Adrenal gland (tissue), 5 donors: Measurements from ENCODE around the gene STK32C.

Experiments used
- POLR2A ChIP-seq, 2 donors: fragments of 450-650 bp; IDR thresholded peaks; one replicate each; pipeline ENCODE4 v1.6.1; 2017; ENCODE audit warnings: antibody characterized with exemption in 2 of 2, mild to moderate bottlenecking in 2 of 2, moderate library complexity in 1 of 2
- TF ChIP-seq, protein P1 (sequence below), 6 experiments: fragments of 450-650 bp in 4 of 6; fragments of 200-600 bp in 2 of 6; sonication (generic) in 1 of 6; IDR thresholded peaks; 1 replicate in 5 of 6; 2 replicates in 1 of 6; pipeline versions ENCODE4 v1.5.1 to v1.8.0; 2016 to 2021; ENCODE audit warnings: antibody characterized with exemption in 6 of 6, mild to moderate bottlenecking in 2 of 6, moderate library complexity in 1 of 6
- donor health status: DM: no; HTN: no; CAD: no.

DNA sequence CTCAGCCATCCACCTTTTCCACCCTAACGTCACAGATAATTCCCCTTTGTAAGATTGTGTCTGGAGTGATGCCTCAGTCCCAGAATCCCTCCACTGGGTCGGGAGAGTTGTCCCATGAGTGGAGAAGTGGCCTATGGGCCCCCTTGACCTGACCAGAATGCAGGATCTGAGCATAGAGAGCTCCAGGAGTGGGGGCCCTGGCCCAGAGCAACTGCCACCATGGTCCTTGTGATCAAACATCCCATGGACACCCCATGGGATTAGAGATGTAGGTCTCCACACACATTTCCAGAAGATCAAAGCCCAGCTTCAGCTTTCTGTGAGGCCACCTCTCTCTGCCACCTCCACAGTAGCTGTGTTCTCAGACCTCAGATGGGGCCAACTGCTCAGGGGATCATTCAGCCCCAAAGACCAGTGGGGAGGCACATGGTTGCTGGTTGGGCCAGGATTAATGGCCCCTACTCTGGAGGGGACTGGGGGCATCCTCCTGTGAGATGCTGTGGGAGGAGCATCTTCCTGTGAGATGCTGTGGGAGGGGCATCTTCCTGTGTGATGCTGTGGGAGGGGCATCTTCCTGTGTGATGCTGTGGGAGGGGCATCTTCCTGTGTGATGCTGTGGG, 149.5 kb downstream of the STK32C start:
- TF ChIP-seq, protein P1, sequence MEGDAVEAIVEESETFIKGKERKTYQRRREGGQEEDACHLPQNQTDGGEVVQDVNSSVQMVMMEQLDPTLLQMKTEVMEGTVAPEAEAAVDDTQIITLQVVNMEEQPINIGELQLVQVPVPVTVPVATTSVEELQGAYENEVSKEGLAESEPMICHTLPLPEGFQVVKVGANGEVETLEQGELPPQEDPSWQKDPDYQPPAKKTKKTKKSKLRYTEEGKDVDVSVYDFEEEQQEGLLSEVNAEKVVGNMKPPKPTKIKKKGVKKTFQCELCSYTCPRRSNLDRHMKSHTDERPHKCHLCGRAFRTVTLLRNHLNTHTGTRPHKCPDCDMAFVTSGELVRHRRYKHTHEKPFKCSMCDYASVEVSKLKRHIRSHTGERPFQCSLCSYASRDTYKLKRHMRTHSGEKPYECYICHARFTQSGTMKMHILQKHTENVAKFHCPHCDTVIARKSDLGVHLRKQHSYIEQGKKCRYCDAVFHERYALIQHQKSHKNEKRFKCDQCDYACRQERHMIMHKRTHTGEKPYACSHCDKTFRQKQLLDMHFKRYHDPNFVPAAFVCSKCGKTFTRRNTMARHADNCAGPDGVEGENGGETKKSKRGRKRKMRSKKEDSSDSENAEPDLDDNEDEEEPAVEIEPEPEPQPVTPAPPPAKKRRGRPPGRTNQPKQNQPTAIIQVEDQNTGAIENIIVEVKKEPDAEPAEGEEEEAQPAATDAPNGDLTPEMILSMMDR (IDR thresholded peaks at IDR 0.05) = no peak
- TF ChIP-seq POLR2A (IDR thresholded peaks at IDR 0.05) = no peak
